Suprapubic skin (tissue), 4 donors: ENCODE measurements around the gene GOLGB1. TPM values are rescaled to one million over a fixed set of nuclear protein-coding genes. Genes with fewer than 3 reads are reported as not detected.

Experiments used
- DNase-seq, 2 donors: peaks; one replicate each; pipeline ENCODE4 v3.0.0-alpha.2; 2019; ENCODE audit warnings: low spot score in 2 of 2
- H3K27ac ChIP-seq: fragments of 200-600 bp; sonication (generic); one replicate; pipeline ENCODE4 v1.5.1; 2019
- H3K27me3 ChIP-seq: fragments of 200-600 bp; sonication (generic); one replicate; pipeline ENCODE4 v1.5.1; 2019
- H3K36me3 ChIP-seq: fragments of 200-600 bp; sonication (generic); one replicate; pipeline ENCODE4 v1.5.1; 2019
- H3K4me1 ChIP-seq: fragments of 200-600 bp; sonication (generic); one replicate; pipeline ENCODE4 v1.5.1; 2019
- H3K4me3 ChIP-seq: fragments of 200-600 bp; sonication (generic); one replicate; pipeline ENCODE4 v1.5.1; 2019; ENCODE audit warnings: mild to moderate bottlenecking
- H3K9me3 ChIP-seq: fragments of 200-600 bp; sonication (generic); one replicate; pipeline ENCODE4 v1.5.1; 2019
- CTCF ChIP-seq, 2 donors: fragments of 200-600 bp in 1 of 2; fragments of 450-650 bp in 1 of 2; sonication (generic) in 1 of 2; IDR thresholded peaks; one replicate each; pipeline ENCODE4 v1.5.1; 2016 to 2019; ENCODE audit warnings: antibody characterized with exemption in 2 of 2, mild to moderate bottlenecking in 1 of 2, moderate library complexity in 1 of 2
- EP300 ChIP-seq: sonication (generic); formaldehyde crosslinking; IDR thresholded peaks from one replicate; pipeline ENCODE4 v1.6.1; 2017; ENCODE audit warnings: antibody characterized with exemption
- POLR2A ChIP-seq, 2 donors: fragments of 450-650 bp; IDR thresholded peaks; one replicate each; pipeline ENCODE4 v1.6.1; 2017; ENCODE audit warnings: antibody characterized with exemption in 2 of 2, mild to moderate bottlenecking in 2 of 2, moderate library complexity in 2 of 2
- POLR2AphosphoS5 ChIP-seq, 3 donors: sonication (generic); formaldehyde crosslinking; IDR thresholded peaks; one replicate each; pipeline ENCODE4 v1.6.1; 2017; ENCODE audit warnings: antibody characterized with exemption in 3 of 3
- WGBS: methylation state at CpG from one replicate; pipeline ENCODE4 v1.1.5; 2018; 5-methylcytosine and 5-hydroxymethylcytosine counted together
- total RNA-seq, 4 donors: library from RNA; depleted of rRNA; stranded (reverse); fragments of >200 nt; gene quantifications; one replicate each; pipeline ENCODE4 v1.1.0, GENCODE V29; 2016

Gene GOLGB1
- total RNA-seq, 4 donors from 2014 or later = 39.3 to 98.4 (median 53.5) TPM

- Histone ChIP-seq H3K27ac (no peak overlapping the region), H3K4me1 (no peaks in the 10 kb centered on the region), H3K9me3 (no peaks in the 10 kb centered on the region), H3K36me3 (peaks cover 89% of the 10 kb centered on the region), H3K4me3 (no peak overlapping the region), H3K27me3 (no peaks in the 10 kb centered on the region)
- TF ChIP-seq CTCF (IDR thresholded peaks at IDR 0.05) (no peak), EP300 (no peak), POLR2A (IDR thresholded peaks at IDR 0.05) (no peak), POLR2AphosphoS5 (IDR thresholded peaks at IDR 0.05) (no peak)
- WGBS = 90% methylated on average over 1 of the region's 1 CpG
- DNase-seq = no peak
These were observed 25.4 kb downstream of the GOLGB1 start for GRCh38 chr3:121724130-121724529.

- H3K4me1 ChIP-seq = no peaks in the 10 kb centered on the region
- peaks cover 85% of the 10 kb centered on the region for H3K36me3 ChIP-seq
- no peak for DNase-seq
- H3K9me3 ChIP-seq = no peaks in the 10 kb centered on the region
- H3K27me3 ChIP-seq = no peaks in the 10 kb centered on the region
- H3K27ac ChIP-seq = no peak overlapping the region
- TF ChIP-seq EP300 (no peak), CTCF (IDR thresholded peaks at IDR 0.05) (no peak), POLR2AphosphoS5 (IDR thresholded peaks at IDR 0.05) (no peak), POLR2A (IDR thresholded peaks at IDR 0.05) (no peak)
- 88% methylated on average over 1 of the region's 1 CpG for WGBS
- no peak overlapping the region for H3K4me3 ChIP-seq
These were observed 26.1 kb downstream of the GOLGB1 start for GRCh38 chr3:121723485-121723884.

GRCh38 chr3:121722411-121722810 lies 27.1 kb downstream of the GOLGB1 start:
- Histone ChIP-seq H3K9me3 (no peaks in the 10 kb centered on the region), H3K27me3 (no peaks in the 10 kb centered on the region), H3K27ac (no peak overlapping the region), H3K36me3 (peaks cover 90% of the 10 kb centered on the region), H3K4me3 (no peak overlapping the region), H3K4me1 (no peaks in the 10 kb centered on the region)
- WGBS = 97% methylated on average over 1 of the region's 1 CpG
- DNase-seq = no peak
- no peak for TF ChIP-seq EP300
- TF ChIP-seq POLR2A (IDR thresholded peaks at IDR 0.05) = no peak
- no peak for TF ChIP-seq POLR2AphosphoS5 (IDR thresholded peaks at IDR 0.05)
- TF ChIP-seq CTCF (IDR thresholded peaks at IDR 0.05) = no peak

GRCh38 chr3:121720163-121720562 lies 29.4 kb downstream of the GOLGB1 start:
- H3K4me1 ChIP-seq = no peaks in the 10 kb centered on the region
- peaks cover 95% of the 10 kb centered on the region for H3K36me3 ChIP-seq
- no peaks in the 10 kb centered on the region for H3K27me3 ChIP-seq
- H3K4me3 ChIP-seq = no peak overlapping the region
- no peak for TF ChIP-seq POLR2AphosphoS5 (IDR thresholded peaks at IDR 0.05)
- no peak for TF ChIP-seq EP300
- TF ChIP-seq POLR2A (IDR thresholded peaks at IDR 0.05) = no peak
- TF ChIP-seq CTCF (IDR thresholded peaks at IDR 0.05) = no peak
- no peak overlapping the region for H3K27ac ChIP-seq
- DNase-seq = no peak
- H3K9me3 ChIP-seq = no peaks in the 10 kb centered on the region

GRCh38 chr3:121719423-121719822 lies 30.1 kb downstream of the GOLGB1 start:
- WGBS = 95% methylated on average over 5 of the region's 5 CpGs
- DNase-seq = no peak
- Histone ChIP-seq H3K36me3 (peaks cover 94% of the 10 kb centered on the region), H3K27ac (no peak overlapping the region), H3K4me3 (no peak overlapping the region), H3K4me1 (no peaks in the 10 kb centered on the region), H3K27me3 (no peaks in the 10 kb centered on the region), H3K9me3 (no peaks in the 10 kb centered on the region)
- TF ChIP-seq CTCF (IDR thresholded peaks at IDR 0.05) = no peak
- TF ChIP-seq EP300 = no peak
- TF ChIP-seq POLR2AphosphoS5 (IDR thresholded peaks at IDR 0.05) = no peak
- TF ChIP-seq POLR2A (IDR thresholded peaks at IDR 0.05) = no peak
